ENCODE results near the gene CAMK2A. TPM values are rescaled to one million over a fixed set of nuclear protein-coding genes. Genes with fewer than 3 reads are reported as not detected.
A peak's percentile ranks its signal among the peaks of the same experiment; 100 is the strongest.

CAMK2A gene
- total RNA-seq, 1 donor from 2014 or later, result 1.2 TPM

DNA sequence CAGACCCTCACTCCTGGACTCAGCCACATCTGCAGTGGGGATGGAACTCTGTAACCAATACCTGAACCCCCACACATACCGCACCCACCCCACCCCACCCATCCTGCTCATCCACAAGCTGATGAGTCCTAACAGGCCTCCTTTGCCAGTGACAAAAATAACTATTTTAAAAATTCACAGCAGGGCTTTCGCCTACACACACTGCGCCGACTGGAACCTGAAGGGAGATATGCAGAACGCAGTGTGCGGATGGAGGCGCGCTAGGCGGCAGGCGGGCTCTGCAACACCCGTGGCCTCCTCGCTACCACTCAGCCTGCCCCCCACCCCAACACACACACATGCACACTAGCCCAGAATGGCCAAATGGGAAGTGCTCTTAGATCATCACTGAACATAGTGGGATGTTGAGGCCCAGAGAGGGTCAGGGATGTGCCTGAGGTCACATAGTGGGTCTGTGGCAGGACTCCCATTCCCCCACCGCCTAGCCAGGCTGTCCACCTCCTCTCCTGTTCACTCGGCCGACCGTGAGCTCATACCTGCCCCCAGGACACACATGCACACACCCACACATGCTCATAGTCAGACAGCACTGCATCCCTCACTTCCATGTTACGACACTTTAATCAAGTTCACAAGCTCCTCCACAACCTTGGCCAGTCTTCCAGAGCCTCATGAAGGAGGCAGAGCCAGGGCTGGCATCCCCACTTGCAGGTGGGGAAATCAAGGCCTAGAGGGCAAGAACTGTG, 6.3 kb upstream of the CAMK2A start:
- no peaks in the 10 kb centered on the region for H3K9me3 ChIP-seq (ENCODE audit: insufficient read depth, low read depth, low read length)
- H3K79me2 ChIP-seq (ENCODE audit: insufficient read depth, low read length), result no peaks in the 10 kb centered on the region
- no peaks in the 10 kb centered on the region for H3K27me3 Mint-ChIP-seq (ENCODE audit: low read depth, unreplicated experiment)
- peaks cover 2% of the 10 kb centered on the region for H3K9me3 Mint-ChIP-seq (ENCODE audit: unreplicated experiment)
- no peak overlapping the region for H3K27ac Mint-ChIP-seq (ENCODE audit: unreplicated experiment)
- H3K36me3 ChIP-seq (ENCODE audit: insufficient read depth, low read length), result no peaks in the 10 kb centered on the region
- FAIRE-seq, result no peak
- H2AFZ ChIP-seq (ENCODE audit: low read depth, low read length), result no peak overlapping the region
- H3K27ac ChIP-seq (ENCODE audit: low read depth, low read length), result no peak overlapping the region
- TF ChIP-seq EZH2 (IDR thresholded peaks at IDR 0.05; ENCODE audit: insufficient read depth, low read length), result no peak
- TF ChIP-seq, protein P1, sequence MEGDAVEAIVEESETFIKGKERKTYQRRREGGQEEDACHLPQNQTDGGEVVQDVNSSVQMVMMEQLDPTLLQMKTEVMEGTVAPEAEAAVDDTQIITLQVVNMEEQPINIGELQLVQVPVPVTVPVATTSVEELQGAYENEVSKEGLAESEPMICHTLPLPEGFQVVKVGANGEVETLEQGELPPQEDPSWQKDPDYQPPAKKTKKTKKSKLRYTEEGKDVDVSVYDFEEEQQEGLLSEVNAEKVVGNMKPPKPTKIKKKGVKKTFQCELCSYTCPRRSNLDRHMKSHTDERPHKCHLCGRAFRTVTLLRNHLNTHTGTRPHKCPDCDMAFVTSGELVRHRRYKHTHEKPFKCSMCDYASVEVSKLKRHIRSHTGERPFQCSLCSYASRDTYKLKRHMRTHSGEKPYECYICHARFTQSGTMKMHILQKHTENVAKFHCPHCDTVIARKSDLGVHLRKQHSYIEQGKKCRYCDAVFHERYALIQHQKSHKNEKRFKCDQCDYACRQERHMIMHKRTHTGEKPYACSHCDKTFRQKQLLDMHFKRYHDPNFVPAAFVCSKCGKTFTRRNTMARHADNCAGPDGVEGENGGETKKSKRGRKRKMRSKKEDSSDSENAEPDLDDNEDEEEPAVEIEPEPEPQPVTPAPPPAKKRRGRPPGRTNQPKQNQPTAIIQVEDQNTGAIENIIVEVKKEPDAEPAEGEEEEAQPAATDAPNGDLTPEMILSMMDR (IDR thresholded peaks at IDR 0.05; ENCODE audit: insufficient read depth, low read depth, low read length), result no peak
- no peak for DNase-seq (ENCODE audit: low read depth)
- no peak overlapping the region for H3K9ac ChIP-seq (ENCODE audit: low read length)
- H3K4me2 ChIP-seq (ENCODE audit: low read length), result no peak overlapping the region
- H3K27me3 ChIP-seq (ENCODE audit: insufficient read depth, low read length), result no peaks in the 10 kb centered on the region
- peaks cover 25% of the 10 kb centered on the region for H3K4me1 ChIP-seq (ENCODE audit: insufficient read depth, low read length)
- no peak overlapping the region for H3K4me3 Mint-ChIP-seq (ENCODE audit: unreplicated experiment)
- H4K20me1 ChIP-seq (ENCODE audit: insufficient read depth, low read length), result no peaks in the 10 kb centered on the region
- H3K4me1 Mint-ChIP-seq (ENCODE audit: low read depth, unreplicated experiment), result peaks cover 41% of the 10 kb centered on the region
- no peak overlapping the region for H3K4me3 ChIP-seq (ENCODE audit: insufficient read depth, low read depth, low read length)
- H3K36me3 Mint-ChIP-seq (ENCODE audit: low read depth, unreplicated experiment), result peaks cover 2% of the 10 kb centered on the region

DNA sequence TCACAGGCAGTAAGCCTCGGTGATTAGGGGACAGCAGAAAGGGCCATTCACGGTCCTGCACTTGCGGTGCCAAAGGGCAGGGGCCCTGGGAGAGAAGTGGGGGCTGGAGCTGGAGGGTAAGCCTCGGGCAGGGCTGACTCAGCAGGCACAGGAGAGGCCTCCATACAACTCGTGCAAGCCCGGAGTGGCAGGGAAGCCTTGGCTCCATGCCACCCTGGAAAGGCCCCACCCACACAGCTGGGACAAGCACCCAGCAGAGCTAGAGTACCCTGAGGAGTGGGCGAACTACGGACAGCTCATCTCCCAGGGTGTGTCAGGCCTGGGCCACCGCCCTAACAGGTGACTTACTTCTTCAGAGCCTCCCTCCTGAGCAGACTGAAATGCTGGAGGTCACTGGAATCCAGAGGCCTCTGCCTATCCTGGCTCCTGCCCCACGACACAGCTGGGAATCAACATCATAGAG, 5.6 kb upstream of the CAMK2A start:
- no peaks in the 10 kb centered on the region for H3K79me2 ChIP-seq (ENCODE audit: insufficient read depth, low read length)
- H3K27me3 Mint-ChIP-seq (ENCODE audit: low read depth, unreplicated experiment), result no peaks in the 10 kb centered on the region
- H3K36me3 Mint-ChIP-seq (ENCODE audit: low read depth, unreplicated experiment), result peaks cover 2% of the 10 kb centered on the region
- no peak overlapping the region for H2AFZ ChIP-seq (ENCODE audit: low read depth, low read length)
- no peak overlapping the region for H3K4me3 Mint-ChIP-seq (ENCODE audit: unreplicated experiment)
- no peaks in the 10 kb centered on the region for H4K20me1 ChIP-seq (ENCODE audit: insufficient read depth, low read length)
- no peak overlapping the region for H3K4me2 ChIP-seq (ENCODE audit: low read length)
- peaks cover 23% of the 10 kb centered on the region for H3K4me1 ChIP-seq (ENCODE audit: insufficient read depth, low read length)
- H3K9me3 ChIP-seq (ENCODE audit: insufficient read depth, low read depth, low read length), result no peaks in the 10 kb centered on the region
- H3K9me3 Mint-ChIP-seq (ENCODE audit: unreplicated experiment), result peaks cover 2% of the 10 kb centered on the region
- TF ChIP-seq EZH2 (IDR thresholded peaks at IDR 0.05; ENCODE audit: insufficient read depth, low read length), result no peak
- TF ChIP-seq, protein P1 (IDR thresholded peaks at IDR 0.05; ENCODE audit: insufficient read depth, low read depth, low read length), result no peak
- FAIRE-seq (no peak), DNase-seq (ENCODE audit: low read depth) (peak; percentile 63)
- no peak overlapping the region for H3K27ac Mint-ChIP-seq (ENCODE audit: unreplicated experiment)
- no peak overlapping the region for H3K9ac ChIP-seq (ENCODE audit: low read length)
- no peak overlapping the region for H3K27ac ChIP-seq (ENCODE audit: low read depth, low read length)
- H3K36me3 ChIP-seq (ENCODE audit: insufficient read depth, low read length), result no peaks in the 10 kb centered on the region
- H3K4me3 ChIP-seq (ENCODE audit: insufficient read depth, low read depth, low read length), result no peak overlapping the region
- H3K4me1 Mint-ChIP-seq (ENCODE audit: low read depth, unreplicated experiment), result peaks cover 36% of the 10 kb centered on the region
- no peaks in the 10 kb centered on the region for H3K27me3 ChIP-seq (ENCODE audit: insufficient read depth, low read length)

DNA sequence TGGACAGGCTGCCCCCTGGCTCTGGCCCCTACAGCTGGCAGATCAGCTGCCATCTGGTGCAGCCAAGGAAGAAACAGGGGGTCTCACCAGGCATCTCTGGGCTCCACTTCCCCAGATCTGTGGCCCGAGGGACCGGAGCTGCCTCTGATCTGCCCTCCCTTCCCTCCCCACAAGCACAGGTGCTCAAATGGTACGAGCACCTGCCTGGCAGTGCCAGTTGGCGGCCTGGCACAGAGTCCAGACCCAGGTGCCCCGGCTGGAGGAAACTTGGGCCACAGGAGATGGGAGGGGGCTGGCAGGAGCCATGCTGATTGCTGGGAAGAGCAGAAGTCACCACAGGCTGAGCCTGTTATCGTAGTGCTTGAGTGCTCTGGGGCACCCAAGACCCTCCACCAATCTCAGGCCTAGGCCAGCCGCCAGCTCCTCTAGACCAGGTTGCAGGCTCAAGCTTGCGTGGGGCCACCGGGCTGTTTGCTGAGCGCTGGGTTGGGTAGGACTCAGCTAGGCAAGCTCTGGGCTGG, 5.0 kb upstream of the CAMK2A start:
- Histone ChIP-seq H3K4me1 (ENCODE audit: insufficient read depth, low read length) (peaks cover 23% of the 10 kb centered on the region), H3K36me3 (ENCODE audit: insufficient read depth, low read length) (no peaks in the 10 kb centered on the region), H3K79me2 (ENCODE audit: insufficient read depth, low read length) (no peaks in the 10 kb centered on the region), H3K4me2 (ENCODE audit: low read length) (no peak overlapping the region), H2AFZ (ENCODE audit: low read depth, low read length) (no peak overlapping the region), H3K27ac (ENCODE audit: low read depth, low read length) (no peak overlapping the region), H3K9ac (ENCODE audit: low read length) (no peak overlapping the region), H4K20me1 (ENCODE audit: insufficient read depth, low read length) (no peaks in the 10 kb centered on the region), H3K27me3 (ENCODE audit: insufficient read depth, low read length) (no peaks in the 10 kb centered on the region), H3K9me3 (ENCODE audit: insufficient read depth, low read depth, low read length) (no peaks in the 10 kb centered on the region), H3K4me3 (ENCODE audit: insufficient read depth, low read depth, low read length) (no peak overlapping the region)
- Mint-ChIP-seq H3K4me3 (ENCODE audit: unreplicated experiment) (no peak overlapping the region), H3K9me3 (ENCODE audit: unreplicated experiment) (peaks cover 2% of the 10 kb centered on the region), H3K4me1 (ENCODE audit: low read depth, unreplicated experiment) (peaks cover 30% of the 10 kb centered on the region), H3K36me3 (ENCODE audit: low read depth, unreplicated experiment) (peaks cover 2% of the 10 kb centered on the region), H3K27me3 (ENCODE audit: low read depth, unreplicated experiment) (no peaks in the 10 kb centered on the region), H3K27ac (ENCODE audit: unreplicated experiment) (no peak overlapping the region)
- no peak for FAIRE-seq
- DNase-seq (ENCODE audit: low read depth), result no peak
- TF ChIP-seq, protein P1 (IDR thresholded peaks at IDR 0.05; ENCODE audit: insufficient read depth, low read depth, low read length), result no peak
- no peak for TF ChIP-seq EZH2 (IDR thresholded peaks at IDR 0.05; ENCODE audit: insufficient read depth, low read length)
